Fibroblast of lung (primary cell): ENCODE data around the gene ZFAND2B. TPM values are rescaled to one million over a fixed set of nuclear protein-coding genes. Genes with fewer than 3 reads are reported as not detected.

Source experiments
- DNase-seq, 2 donors: peaks; one replicate each; pipeline versions ENCODE4 v3.0.0 to v3.0.0-alpha.2; 2010; ENCODE audit warnings: low read depth in 2 of 2
- H2AFZ ChIP-seq: 2 replicates; pipeline ENCODE4 v1.5.1; 2012; ENCODE audit warnings: low read length, control low read depth, inconsistent platforms
- H3K27ac ChIP-seq: 2 replicates; pipeline ENCODE4 v1.5.1; 2011; ENCODE audit warnings: low read length, control low read depth; ENCODE audit not compliant: insufficient read depth
- H3K27me3 ChIP-seq: 2 replicates; pipeline ENCODE4 v1.5.1; 2011; ENCODE audit warnings: mild to moderate bottlenecking, low read length; ENCODE audit not compliant: control insufficient read depth, insufficient read depth
- H3K36me3 ChIP-seq: 2 replicates; pipeline ENCODE4 v1.5.1; 2011; ENCODE audit warnings: low read length; ENCODE audit not compliant: control insufficient read depth, insufficient read depth
- H3K4me1 ChIP-seq: 2 replicates; pipeline ENCODE4 v1.5.1; 2011; ENCODE audit warnings: low read length; ENCODE audit not compliant: control insufficient read depth, insufficient read depth; ENCODE audit errors: extremely low read depth
- H3K4me2 ChIP-seq: 2 replicates; pipeline ENCODE4 v1.5.1; 2011; ENCODE audit warnings: low read length, control low read depth; ENCODE audit not compliant: insufficient read depth; ENCODE audit errors: extremely low read depth
- H3K4me3 ChIP-seq, 4 experiments: fragments of 200-600 bp in 1 of 4; sonication (generic) in 1 of 4; replicated peaks in 1 of 4; 2 replicates each; pipeline ENCODE4 v1.5.1; 2011 to 2016; ENCODE audit warnings: low read length in 4 of 4, low read depth in 3 of 4, mild to moderate bottlenecking in 3 of 4, control low read depth in 2 of 4, inconsistent platforms in 1 of 4, mixed read lengths in 1 of 4; ENCODE audit not compliant: insufficient read depth in 1 of 4; ENCODE audit errors: control extremely low read depth in 1 of 4
- H3K79me2 ChIP-seq: 2 replicates; pipeline ENCODE4 v1.5.1; 2012; ENCODE audit warnings: mild to moderate bottlenecking, low read length, inconsistent platforms; ENCODE audit not compliant: control insufficient read depth, insufficient read depth
- H3K9ac ChIP-seq: 2 replicates; pipeline ENCODE4 v1.5.1; 2011; ENCODE audit warnings: mild to moderate bottlenecking, low read length, control low read depth; ENCODE audit not compliant: insufficient read depth
- H3K9me3 ChIP-seq: 2 replicates; pipeline ENCODE4 v1.5.1; 2012; ENCODE audit warnings: low read depth, low read length; ENCODE audit not compliant: control insufficient read depth, insufficient read depth
- H4K20me1 ChIP-seq: 2 replicates; pipeline ENCODE4 v1.5.1; 2011; ENCODE audit warnings: low read length; ENCODE audit not compliant: control insufficient read depth, insufficient read depth; ENCODE audit errors: extremely low read depth
- CTCF ChIP-seq, 2 donors: IDR thresholded peaks in 1 of 2; conservative IDR thresholded peaks in 1 of 2; 1 replicate in 1 of 2; 2 replicates in 1 of 2; pipeline ENCODE4 v1.5.1; 2011 to 2012; ENCODE audit warnings: low read length in 2 of 2, control low read depth in 1 of 2, inconsistent platforms in 1 of 2, low read depth in 1 of 2, mild to moderate bottlenecking in 1 of 2
- EZH2 ChIP-seq: IDR thresholded peaks from 2 replicates; pipeline ENCODE4 v1.5.1; 2012; ENCODE audit warnings: low read length, control low read depth, mild to moderate bottlenecking; ENCODE audit errors: missing control alignments
- polyA plus RNA-seq, 2 donors: library from polyadenylated mRNA; depleted of rRNA in 1 of 2; stranded (reverse) in 1 of 2; unstranded in 1 of 2; fragments of >200 nt; gene quantifications; 2 replicates each; pipeline ENCODE4 v1.2.1, GENCODE V29; 2011 to 2012; ENCODE audit warnings: missing spikeins in 1 of 2
- total RNA-seq: library from RNA; depleted of rRNA; stranded (reverse); fragments of >200 nt; gene quantifications from 2 replicates; pipeline ENCODE4 v1.2.1, GENCODE V29; 2014

ZFAND2B gene
- total and polyA plus RNA-seq, 2 donors (not counting 1 experiment from before 2014, with no cell fraction given), result 26.8 to 40.0 TPM

DNA sequence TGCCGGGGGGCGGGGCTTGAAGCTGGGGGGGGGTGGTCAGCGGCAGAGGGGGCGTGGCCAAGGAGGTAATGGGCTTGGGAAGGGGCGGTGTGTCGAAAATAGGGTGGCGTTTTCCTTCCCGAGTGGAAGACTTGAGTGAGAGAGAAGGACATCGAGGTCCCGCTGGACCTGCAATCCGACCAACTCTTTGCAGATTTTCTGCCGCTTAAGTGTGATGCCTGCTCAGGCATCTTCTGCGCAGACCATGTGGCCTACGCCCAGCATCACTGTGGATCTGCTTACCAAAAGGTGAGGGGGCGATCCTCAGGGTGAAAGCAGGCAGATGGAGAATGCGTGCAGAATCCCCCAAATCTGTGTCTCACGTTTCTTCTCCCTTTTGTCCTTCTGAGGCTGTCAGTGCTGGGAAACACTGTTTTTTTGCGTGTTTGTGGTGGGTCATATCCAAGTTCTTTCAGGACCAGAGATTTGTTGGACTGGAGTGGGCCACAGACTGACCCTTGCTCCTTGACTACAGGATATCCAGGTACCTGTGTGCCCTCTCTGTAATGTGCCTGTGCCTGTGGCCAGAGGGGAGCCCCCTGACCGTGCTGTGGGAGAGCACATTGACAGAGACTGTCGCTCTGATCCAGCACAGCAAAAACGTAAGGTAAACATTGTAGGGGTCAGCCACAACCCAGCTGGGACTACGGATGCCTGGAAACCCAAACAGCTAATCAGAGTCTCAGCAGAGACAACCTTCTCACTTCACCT is 727 bp downstream of the ZFAND2B start:
- H3K9me3 ChIP-seq, result no peaks in the 10 kb centered on the region
- peaks cover 16% of the 10 kb centered on the region for H3K4me1 ChIP-seq
- peak overlapping the region; percentile 3 for H2AFZ ChIP-seq
- TF ChIP-seq EZH2, result no peak
- TF ChIP-seq CTCF (conservative IDR thresholded peaks at IDR 0.05 in 1 of 2, IDR thresholded peaks at IDR 0.05 in 1 of 2; ENCODE audit: low read depth in 1 of 2, low read length in 2 of 2), result no peak
- H4K20me1 ChIP-seq, result no peaks in the 10 kb centered on the region
- H3K9ac ChIP-seq, result peak overlapping the region; percentile 32
- no peak for DNase-seq
- H3K4me2 ChIP-seq, result peak overlapping the region; percentile 94
- peak overlapping the region; percentile 80 for H3K27ac ChIP-seq
- peaks cover 15% of the 10 kb centered on the region for H3K36me3 ChIP-seq
- peaks cover 2% of the 10 kb centered on the region for H3K79me2 ChIP-seq
- peak overlapping the region; percentile 58 to 79 (median 72) for H3K4me3 ChIP-seq
- peaks cover 2% of the 10 kb centered on the region for H3K27me3 ChIP-seq

GRCh38 chr2:219207884-219208740 is 1.5 kb downstream of the ZFAND2B start:
- Histone ChIP-seq H3K4me2 (peak overlapping the region; percentile 94), H3K4me1 (peaks cover 16% of the 10 kb centered on the region), H2AFZ (no peak overlapping the region), H3K27ac (peak overlapping the region; percentile 56), H3K27me3 (peaks cover 2% of the 10 kb centered on the region), H3K9ac (no peak overlapping the region), H3K9me3 (no peaks in the 10 kb centered on the region), H4K20me1 (no peaks in the 10 kb centered on the region), H3K4me3 (peak overlapping the region; percentile 58 to 79 (median 72)), H3K36me3 (peaks cover 19% of the 10 kb centered on the region), H3K79me2 (peaks cover 2% of the 10 kb centered on the region)
- peak; percentile 35 to 73 for DNase-seq
- TF ChIP-seq EZH2 (no peak), CTCF (conservative IDR thresholded peaks at IDR 0.05 in 1 of 2, IDR thresholded peaks at IDR 0.05 in 1 of 2; ENCODE audit: low read depth in 1 of 2, low read length in 2 of 2) (no peak)
